Measurements from ENCODE around the gene GNG12. TPM values are rescaled to one million over a fixed set of nuclear protein-coding genes. Genes with fewer than 3 reads are reported as not detected.

Gene GNG12
- total RNA-seq, 1 experiment from 2014 or later, result 102 TPM

- intact Hi-C loops (cut with micrococcal nuclease; ENCODE audit: unreplicated experiment), result no loop called here
- Histone ChIP-seq H3K4me3 (no peak overlapping the region), H3K79me2 (ENCODE audit: low read depth) (no peaks in the 10 kb centered on the region), H3K4me1 (replicated peaks; ENCODE audit: insufficient read depth) (peaks cover 15% of the 10 kb centered on the region), H3K36me3 (ENCODE audit: low read depth) (no peaks in the 10 kb centered on the region), H4K20me1 (ENCODE audit: insufficient read depth) (no peaks in the 10 kb centered on the region), H3F3A (ENCODE audit: insufficient read depth, low read depth) (peaks cover 4% of the 10 kb centered on the region; the same call in 1 of the 2 replicates), H3K27me3 (ENCODE audit: insufficient read depth, low read depth) (no peaks in the 10 kb centered on the region), H3K9me3 (ENCODE audit: insufficient read depth, low read depth) (no peaks in the 10 kb centered on the region), H3K9me2 (ENCODE audit: insufficient read depth) (0 out of 2 replicates have a peak, but pooled peaks cover 4% of the 10 kb centered on the region), H3K27ac (peak overlapping the region; percentile 40), H2AFZ (no peak overlapping the region), H3K4me2 (peak overlapping the region; percentile 24)
- peak; percentile 16 to 80 for DNase-seq
- POLR2A ChIA-PET (ENCODE audit: unreplicated experiment), result interaction anchor here (0.7 kb wide), 1 partner anchor 32 kb away, joined by 3 read pairs; the partner anchor contains the start of gene GADD45A
- CTCF ChIA-PET, result no interaction called here
- TF ChIP-seq CTCF (conservative IDR thresholded peaks at IDR 0.05) (no peak), EZH2 (IDR thresholded peaks at IDR 0.05; ENCODE audit: low read depth) (no peak)
- no TSS peak for BruUV-seq (replicated peaks)
Measured at GRCh38 chr1:67652800-67653199, 180.5 kb downstream of the GNG12 start.

Other genes starting within 250 kb of the GNG12 start
- gene GADD45A, start 148.3 kb downstream of the GNG12 start, total RNA-seq (2021), result 63.6 and 112 TPM in 2 replicates
- not detected in 2 replicates for gene DIRAS3, start 217.2 kb upstream of the GNG12 start, total RNA-seq (2021)

All from PC-9 (cell line).